Astrocyte (in vitro differentiated cells and primary cell): ENCODE measurements around the gene CSNK1A1. TPM values are rescaled to one million over a fixed set of nuclear protein-coding genes. Genes with fewer than 3 reads are reported as not detected.

Source experiments
- DNase-seq: peaks from one replicate; pipeline ENCODE4 v3.0.0-alpha.2; 2010; ENCODE audit warnings: low read depth
- FAIRE-seq: peaks from 2 replicates; lab custom pipeline; 2011; peaks lifted over from hg19 to GRCh38; lab: Jason Lieb, UNC
- H2AFZ ChIP-seq: 2 replicates; pipeline ENCODE4 v1.6.0; 2012; ENCODE audit warnings: low read depth, low read length, inconsistent platforms
- H3K27ac ChIP-seq: 2 replicates; pipeline ENCODE4 v1.5.1; 2011; ENCODE audit warnings: low read depth, low read length, inconsistent platforms
- H3K27me3 ChIP-seq: 2 replicates; pipeline ENCODE4 v1.6.0; 2011; ENCODE audit warnings: low read length, inconsistent platforms; ENCODE audit not compliant: insufficient read depth
- H3K36me3 ChIP-seq: 2 replicates; pipeline ENCODE4 v1.5.1; 2011; ENCODE audit warnings: low read length, inconsistent platforms; ENCODE audit not compliant: insufficient read depth
- H3K4me1 ChIP-seq: 2 replicates; pipeline ENCODE4 v1.5.1; 2011; ENCODE audit warnings: low read length, inconsistent platforms; ENCODE audit not compliant: insufficient read depth
- H3K4me2 ChIP-seq: 2 replicates; pipeline ENCODE4 v1.6.0; 2012; ENCODE audit warnings: low read length, inconsistent platforms
- H3K4me3 ChIP-seq: 2 replicates; pipeline ENCODE4 v1.5.1; 2011; ENCODE audit warnings: low read depth, mild to moderate bottlenecking, low read length, inconsistent platforms; ENCODE audit not compliant: insufficient read depth
- H3K79me2 ChIP-seq: 2 replicates; pipeline ENCODE4 v1.6.0; 2012; ENCODE audit warnings: mild to moderate bottlenecking, low read length, inconsistent platforms; ENCODE audit not compliant: insufficient read depth
- H3K9ac ChIP-seq: 2 replicates; pipeline ENCODE4 v1.6.0; 2012; ENCODE audit warnings: mild to moderate bottlenecking, low read length, inconsistent platforms
- H3K9me3 ChIP-seq: 2 replicates; pipeline ENCODE4 v1.5.1; 2012; ENCODE audit warnings: low read depth, mild to moderate bottlenecking, low read length, inconsistent platforms; ENCODE audit not compliant: insufficient read depth
- H4K20me1 ChIP-seq: 2 replicates; pipeline ENCODE4 v1.6.0; 2012; ENCODE audit warnings: low read length, inconsistent platforms; ENCODE audit not compliant: insufficient read depth
- H3K27ac Mint-ChIP-seq: one replicate; pipeline ENCODE4 v1.8.0; 2021; ENCODE audit warnings: mild to moderate bottlenecking, mixed read lengths; ENCODE audit not compliant: unreplicated experiment
- H3K27me3 Mint-ChIP-seq: one replicate; pipeline ENCODE4 v1.8.0; 2021; ENCODE audit warnings: low read depth, mixed read lengths; ENCODE audit not compliant: unreplicated experiment
- H3K36me3 Mint-ChIP-seq: one replicate; pipeline ENCODE4 v1.8.0; 2021; ENCODE audit warnings: low read depth, mixed read lengths; ENCODE audit not compliant: unreplicated experiment
- H3K4me1 Mint-ChIP-seq: one replicate; pipeline ENCODE4 v1.8.0; 2021; ENCODE audit warnings: low read depth, mixed read lengths; ENCODE audit not compliant: unreplicated experiment
- H3K4me3 Mint-ChIP-seq: one replicate; pipeline ENCODE4 v1.8.0; 2021; ENCODE audit warnings: mild to moderate bottlenecking, moderate library complexity, mixed read lengths; ENCODE audit not compliant: unreplicated experiment
- H3K9me3 Mint-ChIP-seq: one replicate; pipeline ENCODE4 v1.8.0; 2021; ENCODE audit warnings: mild to moderate bottlenecking, mixed read lengths; ENCODE audit not compliant: unreplicated experiment
- CTCF ChIP-seq: IDR thresholded peaks from 2 replicates; pipeline ENCODE4 v1.5.1; 2011; ENCODE audit warnings: low read depth, mild to moderate bottlenecking, inconsistent platforms, low read length, moderate library complexity; ENCODE audit not compliant: insufficient read depth
- EZH2 ChIP-seq: IDR thresholded peaks from 2 replicates; pipeline ENCODE4 v1.6.1; 2012; ENCODE audit warnings: mild to moderate bottlenecking, low read length, inconsistent platforms; ENCODE audit not compliant: insufficient read depth
- total RNA-seq: library from RNA; stranded (reverse); gene quantifications from 2 replicates; pipeline ENCODE4 v1.2.1, GENCODE V29; 2021

CSNK1A1 gene
- total RNA-seq, 1 donor from 2014 or later = 384 TPM

- Histone ChIP-seq H3K27me3 (no peaks in the 10 kb centered on the region), H3K4me1 (peaks cover 30% of the 10 kb centered on the region), H3K4me2 (peak overlapping the region; percentile 86), H3K9ac (peak overlapping the region; percentile 70), H3K27ac (peak overlapping the region; percentile 95), H3K36me3 (no peaks in the 10 kb centered on the region), H3K4me3 (peak overlapping the region; percentile 40), H4K20me1 (no peaks in the 10 kb centered on the region), H3K9me3 (no peaks in the 10 kb centered on the region), H2AFZ (no peak overlapping the region), H3K79me2 (no peaks in the 10 kb centered on the region)
- FAIRE-seq (peak; percentile 96), DNase-seq (peak; percentile 98)
- H3K27ac Mint-ChIP-seq = peak overlapping the region; percentile 60
- TF ChIP-seq EZH2 (no peak), CTCF (no peak)
- no peaks in the 10 kb centered on the region for H3K9me3 Mint-ChIP-seq
- H3K36me3 Mint-ChIP-seq = no peaks in the 10 kb centered on the region
- peaks cover 27% of the 10 kb centered on the region for H3K4me1 Mint-ChIP-seq
- no peak overlapping the region for H3K4me3 Mint-ChIP-seq
- no peaks in the 10 kb centered on the region for H3K27me3 Mint-ChIP-seq
These were observed 10.6 kb upstream of the CSNK1A1 start for GRCh38 chr5:149561848-149562247.

- H3K27me3 Mint-ChIP-seq = no peaks in the 10 kb centered on the region
- H3K4me3 Mint-ChIP-seq = no peak overlapping the region
- H3K36me3 ChIP-seq = no peaks in the 10 kb centered on the region
- peak overlapping the region; percentile 5 for H3K27ac Mint-ChIP-seq
- H3K4me1 Mint-ChIP-seq = peaks cover 27% of the 10 kb centered on the region
- FAIRE-seq = no peak
- no peak overlapping the region for H3K4me3 ChIP-seq
- no peak for DNase-seq
- no peaks in the 10 kb centered on the region for H3K79me2 ChIP-seq
- H3K4me1 ChIP-seq = peaks cover 30% of the 10 kb centered on the region
- H2AFZ ChIP-seq = no peak overlapping the region
- no peaks in the 10 kb centered on the region for H3K36me3 Mint-ChIP-seq
- H3K9ac ChIP-seq = no peak overlapping the region
- no peaks in the 10 kb centered on the region for H3K9me3 ChIP-seq
- no peaks in the 10 kb centered on the region for H3K27me3 ChIP-seq
- H3K27ac ChIP-seq = no peak overlapping the region
- no peak for TF ChIP-seq CTCF
- TF ChIP-seq EZH2 = no peak
- H3K9me3 Mint-ChIP-seq = no peaks in the 10 kb centered on the region
- H4K20me1 ChIP-seq = no peaks in the 10 kb centered on the region
- H3K4me2 ChIP-seq = no peak overlapping the region
These were observed 8.5 kb upstream of the CSNK1A1 start for GRCh38 chr5:149559706-149560105.

GRCh38 chr5:149552553-149553160 is 1.4 kb upstream of the CSNK1A1 start:
- DNase-seq = no peak
- FAIRE-seq = no peak
- Mint-ChIP-seq H3K27ac (peak overlapping the region; percentile 99), H3K27me3 (no peaks in the 10 kb centered on the region), H3K4me1 (no peaks in the 10 kb centered on the region), H3K9me3 (no peaks in the 10 kb centered on the region), H3K4me3 (peak overlapping the region; percentile 94), H3K36me3 (peaks cover 18% of the 10 kb centered on the region)
- Histone ChIP-seq H3K9ac (no peak overlapping the region), H3K27ac (no peak overlapping the region), H3K36me3 (peaks cover under 1% of the 10 kb centered on the region), H2AFZ (no peak overlapping the region), H3K4me2 (no peak overlapping the region), H3K79me2 (peaks cover 42% of the 10 kb centered on the region), H3K27me3 (no peaks in the 10 kb centered on the region), H3K4me3 (no peak overlapping the region), H4K20me1 (peaks cover 24% of the 10 kb centered on the region), H3K9me3 (no peaks in the 10 kb centered on the region), H3K4me1 (peaks cover 11% of the 10 kb centered on the region)
- TF ChIP-seq EZH2 (no peak), CTCF (no peak)
